GM19467 (cell line): ENCODE data around the gene ADAD2.

Experiments
- ATAC-seq: cut with Tn5 transposase; IDR thresholded peaks from one replicate; pipeline ENCODE4 v1.9.1; 2021; ENCODE audit warnings: mild to moderate bottlenecking, moderate library complexity; ENCODE audit not compliant: unreplicated experiment

Gene ADAD2

DNA sequence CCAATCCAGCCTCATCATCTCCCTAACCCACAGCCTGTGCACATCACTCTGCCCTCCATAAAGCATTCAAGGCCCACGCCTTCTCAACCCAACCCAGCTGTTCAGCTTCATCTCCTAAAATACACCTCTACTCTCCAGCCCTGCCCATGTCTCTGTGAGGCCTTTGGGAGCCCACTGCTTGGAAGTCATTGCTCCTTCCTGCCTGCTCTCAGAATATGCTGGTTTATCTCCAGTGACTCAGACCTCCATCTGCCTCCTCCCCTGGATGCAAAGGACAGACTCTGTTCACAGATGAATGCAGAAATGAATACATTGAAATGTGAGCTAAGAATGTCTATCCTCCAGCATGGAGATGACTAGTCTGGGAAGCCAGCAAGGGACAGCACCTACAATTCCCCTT, 29.9 kb downstream of the ADAD2 start:
- no peak for ATAC-seq

- ATAC-seq = no peak
Measured at GRCh38 chr16:84223456-84223855, 32.5 kb downstream of the ADAD2 start.

DNA sequence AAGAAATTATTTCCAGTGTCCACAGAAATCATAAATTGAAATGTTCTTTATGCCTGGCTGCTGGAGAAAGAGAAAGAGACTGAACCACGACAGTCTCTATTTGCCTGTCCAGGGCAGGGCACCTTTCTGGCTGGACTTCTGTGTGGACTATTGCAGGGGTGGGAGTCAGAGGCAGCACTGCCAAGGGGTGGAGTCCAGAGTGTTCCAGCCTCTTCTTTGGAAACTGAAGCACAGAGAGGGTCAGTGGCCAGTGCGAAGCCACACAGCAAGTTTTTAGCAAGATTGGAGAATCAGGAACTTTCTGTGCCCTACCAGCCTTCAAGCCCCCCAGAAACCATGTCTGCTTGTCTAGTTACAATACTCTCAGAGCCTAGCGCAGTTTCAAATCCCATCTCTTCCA, 33.6 kb downstream of the ADAD2 start:
- ATAC-seq = no peak

GRCh38 chr16:84225126-84225525, 34.2 kb downstream of the ADAD2 start:
- ATAC-seq = no peak

DNA sequence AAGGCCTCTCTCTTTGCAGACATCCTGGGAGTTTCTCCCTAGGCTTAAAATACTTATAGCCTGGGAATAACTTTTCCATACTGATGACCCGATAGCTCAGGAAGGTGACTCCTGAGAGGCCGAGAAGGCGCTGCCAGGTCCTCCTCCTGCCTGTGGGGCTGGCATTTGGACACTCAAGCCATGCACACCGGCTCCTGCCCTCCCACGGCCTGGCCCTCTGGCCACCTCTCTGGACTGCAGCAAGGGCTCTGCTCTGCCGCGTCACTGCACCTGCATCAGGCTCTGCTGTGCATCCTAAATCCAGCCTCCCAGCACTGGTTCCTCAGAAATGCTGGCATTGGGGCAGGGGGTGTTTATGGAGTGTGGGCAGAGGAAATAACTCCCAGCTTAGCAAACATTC, 34.6 kb downstream of the ADAD2 start:
- no peak for ATAC-seq

DNA sequence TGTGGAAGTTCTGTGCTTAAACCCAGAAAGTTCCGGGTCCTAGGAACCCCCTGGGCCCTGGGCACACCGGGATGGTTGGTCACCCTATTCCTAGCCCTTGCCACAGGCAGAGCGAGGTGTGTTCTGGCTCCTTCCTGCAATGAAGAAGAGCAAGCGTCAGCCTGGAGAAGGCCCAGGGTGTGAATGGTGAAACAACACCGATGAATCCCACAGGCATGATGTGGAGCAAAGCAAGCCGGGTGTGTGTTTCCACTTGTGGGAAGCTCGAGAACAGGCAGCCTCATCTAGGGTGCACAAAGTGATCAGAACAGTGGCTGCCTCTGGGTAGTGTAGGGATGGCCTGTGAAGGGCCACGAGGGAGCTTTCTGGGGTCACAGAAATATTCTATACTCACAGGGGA, 35.1 kb downstream of the ADAD2 start:
- no peak for ATAC-seq

GRCh38 chr16:84227548-84227947, 36.6 kb downstream of the ADAD2 start:
- ATAC-seq = no peak

DNA sequence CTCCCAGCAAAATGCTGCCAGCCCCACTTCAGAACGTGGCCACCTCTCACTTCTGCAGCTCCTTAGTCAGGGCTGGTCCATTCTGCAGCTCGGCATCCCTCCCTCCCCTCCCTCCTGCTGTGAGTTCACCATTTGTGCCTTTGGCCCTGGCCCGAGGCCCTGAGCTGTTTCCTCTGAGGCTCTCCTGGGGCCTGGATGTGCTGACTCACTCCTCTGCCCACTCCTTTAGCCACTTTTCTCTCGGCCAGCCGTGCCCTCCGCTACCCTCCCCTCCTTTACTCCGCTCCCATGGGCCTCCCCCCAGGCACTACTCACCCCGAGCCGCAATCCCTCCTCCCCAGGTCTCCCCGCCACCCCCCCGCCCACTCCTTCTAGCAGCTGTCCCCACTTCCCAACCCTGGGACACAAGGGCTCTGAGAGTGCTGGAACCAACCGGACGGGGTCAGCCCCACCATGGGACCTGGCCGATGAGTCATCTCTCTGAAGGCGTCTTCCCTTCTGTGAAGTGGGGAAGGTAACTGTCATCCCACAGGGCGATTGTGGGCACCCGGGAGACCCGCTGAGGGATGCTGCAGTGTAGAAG, 37.4 kb downstream of the ADAD2 start:
- no peak for ATAC-seq

- ATAC-seq = no peak
Measured at GRCh38 chr16:84229471-84229870, 38.5 kb downstream of the ADAD2 start.

GRCh38 chr16:84232060-84232459, 41.1 kb downstream of the ADAD2 start:
- ATAC-seq = no peak

GRCh38 chr16:84232969-84233368, 42.0 kb downstream of the ADAD2 start:
- ATAC-seq = no peak

GRCh38 chr16:84233748-84234147, 42.8 kb downstream of the ADAD2 start:
- no peak for ATAC-seq

- ATAC-seq = no peak
Measured at GRCh38 chr16:84234321-84235241, 43.6 kb downstream of the ADAD2 start.

- ATAC-seq = no peak
Measured at GRCh38 chr16:84236671-84237070, 45.7 kb downstream of the ADAD2 start.

- no peak for ATAC-seq
Measured at GRCh38 chr16:84237994-84238750, 47.2 kb downstream of the ADAD2 start.

DNA sequence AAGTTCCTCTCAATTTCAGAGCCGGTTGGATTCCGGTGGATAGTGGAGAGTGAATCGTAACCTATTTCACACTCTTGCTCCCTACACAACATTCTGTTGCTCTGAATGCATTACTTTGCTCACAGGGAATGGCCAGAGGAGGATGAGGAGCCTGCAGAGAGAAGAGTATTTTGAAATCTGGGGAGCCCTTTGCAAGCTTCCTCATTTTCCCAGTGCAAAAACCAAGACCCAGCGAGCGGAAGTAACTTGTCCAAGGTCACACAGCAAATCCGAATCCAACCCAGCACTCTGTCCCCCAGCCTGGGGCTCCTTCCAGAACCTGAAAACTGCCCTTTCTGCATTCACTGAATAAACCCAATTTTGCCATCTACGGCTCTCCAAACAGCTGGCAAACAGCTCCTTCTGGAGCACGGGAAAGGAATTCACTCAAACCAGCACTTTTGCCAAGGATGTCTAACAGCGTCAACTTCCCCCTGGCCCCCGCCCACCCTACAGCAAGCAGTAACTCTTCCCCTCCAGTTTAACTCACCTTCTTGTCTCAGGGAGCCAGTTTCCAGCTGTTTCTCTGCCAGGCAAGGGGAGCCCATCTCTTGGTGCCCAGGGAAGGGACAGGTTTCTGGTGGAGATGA, 48.3 kb downstream of the ADAD2 start:
- no peak for ATAC-seq

GRCh38 chr16:84239909-84240308, 49.0 kb downstream of the ADAD2 start, which contains the start of gene KCNG4:
Gene KCNG4, minus strand, starts transcription at chr16:84240012. Its CDS starts 2,527 bp downstream, at chr16:84237485.
- no peak for ATAC-seq

DNA sequence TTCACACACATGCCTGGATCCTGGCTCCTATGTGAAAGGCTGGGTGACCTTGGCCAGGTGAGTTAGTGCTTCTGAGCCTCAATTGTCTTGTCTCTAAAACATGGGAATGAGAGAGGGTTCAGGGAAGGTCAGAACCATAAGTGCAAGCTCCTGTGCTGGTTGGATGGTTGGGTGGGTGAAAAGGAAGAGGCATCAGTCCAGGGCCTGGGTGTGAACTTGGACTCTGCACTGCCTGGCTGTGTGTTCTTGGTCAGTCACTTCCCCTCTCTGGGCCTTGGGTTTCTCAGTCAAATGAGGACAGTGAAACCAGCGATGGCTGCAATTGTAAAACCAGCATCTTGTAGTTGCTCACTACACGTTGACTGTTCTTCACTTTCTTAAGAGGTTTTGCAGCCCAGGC, 49.5 kb downstream of the ADAD2 start:
- no peak for ATAC-seq

DNA sequence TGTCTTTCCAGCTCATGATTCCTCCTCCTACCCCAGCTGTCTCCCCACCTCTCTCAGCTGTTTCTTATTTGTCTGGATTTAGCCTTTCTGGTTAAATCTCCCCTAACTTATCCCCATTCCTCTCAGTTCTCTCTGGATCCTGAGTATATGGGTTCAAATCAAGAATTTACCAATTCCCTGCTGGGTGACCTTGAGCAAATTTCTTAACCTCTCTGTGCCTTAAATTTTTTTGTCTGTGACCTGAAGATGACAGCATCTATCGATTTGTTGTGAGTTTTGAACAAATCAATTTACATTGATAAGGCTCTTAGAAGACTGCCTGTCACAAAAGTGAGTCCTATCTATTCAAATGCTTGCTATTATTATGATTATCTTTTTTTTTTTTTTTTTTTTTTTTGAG, 50.8 kb downstream of the ADAD2 start:
- no peak for ATAC-seq

GRCh38 chr16:84242839-84243238, 51.9 kb downstream of the ADAD2 start:
- ATAC-seq = no peak

GRCh38 chr16:84243732-84244131, 52.8 kb downstream of the ADAD2 start:
- ATAC-seq = no peak
